ENCODE measurements around the gene ACP1. TPM values are rescaled to one million over a fixed set of nuclear protein-coding genes. Genes with fewer than 3 reads are reported as not detected.

Gene ACP1
- total RNA-seq, 1 donor from 2014 or later, result 81.4 TPM

DNA sequence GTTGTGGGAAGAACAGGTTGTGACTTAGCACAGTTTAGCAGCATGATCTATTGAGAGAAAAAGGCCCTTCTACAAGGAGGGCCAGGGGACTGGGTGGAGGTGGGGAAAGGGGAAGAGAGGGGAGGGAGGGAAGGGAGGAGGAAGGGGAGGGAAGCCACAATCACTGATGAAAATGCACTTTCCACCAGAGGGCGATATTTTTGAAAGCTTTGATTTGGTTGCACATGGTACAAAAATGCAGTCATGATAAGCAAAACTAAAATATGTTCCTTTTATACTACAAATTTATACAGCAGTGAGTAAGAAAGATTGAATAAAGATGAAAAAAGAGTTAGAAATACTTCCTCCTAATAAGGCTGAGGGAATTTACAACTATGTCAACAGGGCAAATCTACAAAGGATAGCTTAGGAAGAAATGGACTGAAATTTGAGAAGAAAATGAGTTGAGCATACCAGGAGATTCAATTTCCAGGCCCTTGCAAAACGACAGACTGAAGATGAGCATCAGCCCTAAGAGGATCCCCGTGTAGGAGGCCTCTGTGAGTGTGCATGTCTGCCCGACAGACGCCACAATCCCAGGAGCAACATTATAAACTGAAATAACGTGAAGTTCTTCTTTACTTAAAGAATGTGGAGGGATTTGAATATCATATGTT lies 18.1 kb upstream of the ACP1 start:
- H3K36me3 Mint-ChIP-seq (ENCODE audit: unreplicated experiment), result peaks cover 49% of the 10 kb centered on the region
- TF ChIP-seq, protein P1, sequence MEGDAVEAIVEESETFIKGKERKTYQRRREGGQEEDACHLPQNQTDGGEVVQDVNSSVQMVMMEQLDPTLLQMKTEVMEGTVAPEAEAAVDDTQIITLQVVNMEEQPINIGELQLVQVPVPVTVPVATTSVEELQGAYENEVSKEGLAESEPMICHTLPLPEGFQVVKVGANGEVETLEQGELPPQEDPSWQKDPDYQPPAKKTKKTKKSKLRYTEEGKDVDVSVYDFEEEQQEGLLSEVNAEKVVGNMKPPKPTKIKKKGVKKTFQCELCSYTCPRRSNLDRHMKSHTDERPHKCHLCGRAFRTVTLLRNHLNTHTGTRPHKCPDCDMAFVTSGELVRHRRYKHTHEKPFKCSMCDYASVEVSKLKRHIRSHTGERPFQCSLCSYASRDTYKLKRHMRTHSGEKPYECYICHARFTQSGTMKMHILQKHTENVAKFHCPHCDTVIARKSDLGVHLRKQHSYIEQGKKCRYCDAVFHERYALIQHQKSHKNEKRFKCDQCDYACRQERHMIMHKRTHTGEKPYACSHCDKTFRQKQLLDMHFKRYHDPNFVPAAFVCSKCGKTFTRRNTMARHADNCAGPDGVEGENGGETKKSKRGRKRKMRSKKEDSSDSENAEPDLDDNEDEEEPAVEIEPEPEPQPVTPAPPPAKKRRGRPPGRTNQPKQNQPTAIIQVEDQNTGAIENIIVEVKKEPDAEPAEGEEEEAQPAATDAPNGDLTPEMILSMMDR (IDR thresholded peaks at IDR 0.05), result peak; percentile 68
- no peaks in the 10 kb centered on the region for H3K27me3 Mint-ChIP-seq (ENCODE audit: unreplicated experiment)
- no peak overlapping the region for H3K27ac Mint-ChIP-seq (ENCODE audit: unreplicated experiment)
- no peak for DNase-seq (ENCODE audit: extremely low spot score, unreplicated experiment)
- H3K9me3 Mint-ChIP-seq (ENCODE audit: unreplicated experiment), result peaks cover 12% of the 10 kb centered on the region
- H3K4me1 Mint-ChIP-seq (ENCODE audit: unreplicated experiment), result peaks cover 7% of the 10 kb centered on the region
- no peak overlapping the region for H3K4me3 Mint-ChIP-seq (ENCODE audit: unreplicated experiment)

DNA sequence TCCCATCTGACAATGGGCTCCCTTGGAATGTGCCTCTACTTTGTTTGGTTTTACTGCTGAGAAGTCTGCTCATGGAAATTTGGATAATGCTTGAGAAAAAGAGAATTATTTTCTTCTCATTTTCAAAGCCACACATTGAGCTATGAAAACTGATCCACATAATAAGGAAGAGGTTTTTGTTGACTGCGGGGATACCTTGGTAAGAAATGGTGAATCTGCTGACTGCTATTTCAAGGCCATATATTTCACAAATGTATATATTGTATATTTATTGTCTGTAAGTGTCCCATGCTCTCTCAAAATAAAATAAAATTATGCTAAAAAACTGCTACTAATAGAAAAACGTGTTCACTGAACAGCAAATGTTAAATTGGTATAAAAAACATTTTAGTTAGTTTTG lies 16.0 kb upstream of the ACP1 start:
- TF ChIP-seq, protein P1 (IDR thresholded peaks at IDR 0.05), result no peak
- Mint-ChIP-seq H3K9me3 (ENCODE audit: unreplicated experiment) (no peaks in the 10 kb centered on the region), H3K4me3 (ENCODE audit: unreplicated experiment) (no peak overlapping the region), H3K27me3 (ENCODE audit: unreplicated experiment) (no peaks in the 10 kb centered on the region), H3K27ac (ENCODE audit: unreplicated experiment) (no peak overlapping the region), H3K36me3 (ENCODE audit: unreplicated experiment) (peaks cover 37% of the 10 kb centered on the region), H3K4me1 (ENCODE audit: unreplicated experiment) (peaks cover 7% of the 10 kb centered on the region)
- DNase-seq (ENCODE audit: extremely low spot score, unreplicated experiment), result no peak

DNA sequence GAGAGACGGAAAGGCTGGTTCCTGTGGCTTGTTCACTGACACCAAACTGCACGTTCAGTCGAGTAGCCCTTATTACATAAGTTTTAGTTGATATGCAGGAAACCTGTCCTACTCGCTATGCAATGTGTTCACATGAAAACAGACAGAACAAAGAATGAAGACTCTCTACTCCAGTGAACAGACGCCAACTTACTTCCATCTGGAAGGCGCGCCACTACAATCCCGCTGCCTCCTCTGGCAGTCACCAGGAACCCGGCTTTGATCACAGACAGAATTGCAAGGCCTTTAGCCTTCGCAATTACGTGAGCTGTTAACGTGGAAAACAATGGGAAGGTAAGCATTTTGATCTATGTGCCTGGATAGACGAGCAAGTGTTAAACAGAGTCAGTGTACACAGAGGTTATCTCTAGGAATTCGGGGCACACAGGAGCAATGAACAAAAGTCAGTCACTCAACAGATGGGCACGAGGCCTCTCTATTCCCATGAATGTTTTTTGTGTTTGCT lies 15.2 kb upstream of the ACP1 start:
- no peaks in the 10 kb centered on the region for H3K9me3 Mint-ChIP-seq (ENCODE audit: unreplicated experiment)
- no peak overlapping the region for H3K4me3 Mint-ChIP-seq (ENCODE audit: unreplicated experiment)
- no peak overlapping the region for H3K27ac Mint-ChIP-seq (ENCODE audit: unreplicated experiment)
- DNase-seq (ENCODE audit: extremely low spot score, unreplicated experiment), result no peak
- H3K4me1 Mint-ChIP-seq (ENCODE audit: unreplicated experiment), result peaks cover 7% of the 10 kb centered on the region
- TF ChIP-seq, protein P1 (IDR thresholded peaks at IDR 0.05), result no peak
- H3K27me3 Mint-ChIP-seq (ENCODE audit: unreplicated experiment), result no peaks in the 10 kb centered on the region
- peaks cover 29% of the 10 kb centered on the region for H3K36me3 Mint-ChIP-seq (ENCODE audit: unreplicated experiment)

DNA sequence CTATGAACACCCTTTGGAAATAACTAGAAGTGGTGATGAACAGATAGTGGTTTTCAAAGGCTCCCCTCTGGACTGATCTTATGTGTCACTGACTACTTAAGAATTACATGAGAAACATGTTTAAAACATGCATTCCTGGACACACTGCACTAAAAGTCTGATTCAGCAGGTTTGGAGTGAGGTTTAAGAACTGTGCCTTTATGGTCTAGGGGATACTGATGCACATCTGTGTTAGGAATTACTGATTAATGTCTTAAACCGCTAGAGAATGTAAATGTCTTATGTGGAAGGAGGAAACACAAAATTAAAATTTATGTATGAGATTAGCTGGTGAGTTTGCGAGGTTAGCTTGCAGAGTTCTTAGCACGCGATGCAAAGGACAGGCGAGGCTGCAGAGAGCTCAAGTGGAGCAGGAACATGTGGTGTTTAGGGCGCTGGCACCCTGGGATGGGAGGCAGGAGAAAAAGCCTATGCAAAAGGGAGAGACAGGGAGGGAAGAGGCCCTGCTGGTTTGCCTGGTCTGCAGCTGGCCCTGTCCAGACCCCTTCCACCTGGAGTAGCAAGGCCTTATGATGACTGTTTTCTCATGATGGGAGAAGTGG lies 12.6 kb upstream of the ACP1 start:
- H3K27me3 Mint-ChIP-seq (ENCODE audit: unreplicated experiment), result no peaks in the 10 kb centered on the region
- TF ChIP-seq, protein P1 (IDR thresholded peaks at IDR 0.05), result no peak
- H3K4me1 Mint-ChIP-seq (ENCODE audit: unreplicated experiment), result peaks cover 3% of the 10 kb centered on the region
- peaks cover 19% of the 10 kb centered on the region for H3K36me3 Mint-ChIP-seq (ENCODE audit: unreplicated experiment)
- no peak overlapping the region for H3K4me3 Mint-ChIP-seq (ENCODE audit: unreplicated experiment)
- no peak overlapping the region for H3K27ac Mint-ChIP-seq (ENCODE audit: unreplicated experiment)
- no peak for DNase-seq (ENCODE audit: extremely low spot score, unreplicated experiment)
- no peaks in the 10 kb centered on the region for H3K9me3 Mint-ChIP-seq (ENCODE audit: unreplicated experiment)

DNA sequence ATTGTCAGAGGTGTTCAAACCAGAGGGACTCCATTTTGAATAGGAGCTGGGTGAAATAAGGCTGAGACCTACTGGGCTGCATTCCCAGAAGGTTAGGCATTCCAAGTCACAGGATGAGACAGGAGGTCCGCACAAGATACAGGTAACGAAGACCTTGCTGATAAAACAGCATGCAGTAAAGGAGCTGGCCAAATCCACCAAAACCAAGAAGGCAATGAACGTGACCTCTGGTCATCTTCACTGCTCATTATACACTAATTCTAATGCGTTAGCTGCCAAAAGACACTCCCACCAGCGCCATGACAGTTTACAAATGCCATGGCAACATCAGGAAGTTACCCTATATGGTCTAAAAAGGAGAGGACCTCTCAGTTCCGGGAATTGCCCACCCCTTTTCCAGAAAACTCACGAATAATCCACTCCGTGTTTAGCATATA lies 11.5 kb upstream of the ACP1 start:
- TF ChIP-seq, protein P1 (IDR thresholded peaks at IDR 0.05), result no peak
- peaks cover 5% of the 10 kb centered on the region for H3K9me3 Mint-ChIP-seq (ENCODE audit: unreplicated experiment)
- no peak overlapping the region for H3K4me3 Mint-ChIP-seq (ENCODE audit: unreplicated experiment)
- no peak overlapping the region for H3K27ac Mint-ChIP-seq (ENCODE audit: unreplicated experiment)
- no peaks in the 10 kb centered on the region for H3K27me3 Mint-ChIP-seq (ENCODE audit: unreplicated experiment)
- H3K4me1 Mint-ChIP-seq (ENCODE audit: unreplicated experiment), result peaks cover 3% of the 10 kb centered on the region
- DNase-seq (ENCODE audit: extremely low spot score, unreplicated experiment), result no peak
- H3K36me3 Mint-ChIP-seq (ENCODE audit: unreplicated experiment), result peaks cover 23% of the 10 kb centered on the region

All from osteocyte (in vitro differentiated cells).